Nucleus accumbens (tissue), 56 donors: ENCODE data around the gene NTN1.

Experiments used
- DNase-seq, 56 donors: peaks; one replicate each; lab custom pipeline; 2025; lab: John Stamatoyannopoulos, UW

The NTN1 gene

GRCh38 chr17:9225305-9226101, 204.2 kb downstream of the NTN1 start:
- DNase-seq: no peak

- DNase-seq: no peak
Observed at GRCh38 chr17:9226130-9226793, 205.0 kb downstream of the NTN1 start.

GRCh38 chr17:9226794-9227135, 205.5 kb downstream of the NTN1 start:
- no peak for DNase-seq

- peak in 1 of 56 donors; percentile 17 for DNase-seq
Observed at GRCh38 chr17:9227819-9228407, 206.6 kb downstream of the NTN1 start.

GRCh38 chr17:9228408-9229159, 207.3 kb downstream of the NTN1 start:
- DNase-seq: no peak

- DNase-seq: no peak
Observed at GRCh38 chr17:9229160-9229825, 208.0 kb downstream of the NTN1 start.

GRCh38 chr17:9229826-9230201, 208.5 kb downstream of the NTN1 start:
- DNase-seq: no peak

- no peak for DNase-seq
Observed at GRCh38 chr17:9230346-9230745, 209.0 kb downstream of the NTN1 start.

- no peak for DNase-seq
Observed at GRCh38 chr17:9230861-9231260, 209.6 kb downstream of the NTN1 start.

- DNase-seq: no peak
Observed at GRCh38 chr17:9231449-9232154, 210.3 kb downstream of the NTN1 start.

GRCh38 chr17:9232155-9232475, 210.8 kb downstream of the NTN1 start:
- no peak for DNase-seq

GRCh38 chr17:9232591-9233270, 211.4 kb downstream of the NTN1 start:
- no peak for DNase-seq

- no peak for DNase-seq
Observed at GRCh38 chr17:9233271-9233599, 211.9 kb downstream of the NTN1 start.

- no peak for DNase-seq
Observed at GRCh38 chr17:9233761-9234160, 212.5 kb downstream of the NTN1 start.

- no peak for DNase-seq
Observed at GRCh38 chr17:9234389-9234945, 213.2 kb downstream of the NTN1 start.

GRCh38 chr17:9235346-9235745, 214.0 kb downstream of the NTN1 start:
- no peak for DNase-seq

GRCh38 chr17:9236286-9237052, 215.2 kb downstream of the NTN1 start:
- no peak for DNase-seq

GRCh38 chr17:9237053-9237410, 215.7 kb downstream of the NTN1 start:
- no peak for DNase-seq
